K562 (cell line): ENCODE results near the gene DDX43.

Experiments
- JUN ChIP-seq, 2 experiments: sonication (generic) in 1 of 2; formaldehyde crosslinking in 1 of 2; IDR thresholded peaks; 2 replicates each; pipeline versions ENCODE4 v1.6.1 to v1.8.0; 2012 to 2022; ENCODE audit warnings: borderline replicate concordance in 2 of 2, mild to moderate bottlenecking in 2 of 2, improper control_type of control experiment in 1 of 2, low read depth in 1 of 2, low read length in 1 of 2, missing genetic modification reagents in 1 of 2
- MECOM ChIP-seq: fragments of 250-450 bp; sonication (Bioruptor Pico); IDR thresholded peaks from 2 replicates; pipeline ENCODE4 v1.8.0; 2022; ENCODE audit warnings: inconsistent platforms
- NR4A1 ChIP-seq, 2 experiments: fragments of 250-450 bp in 1 of 2; fragments of 450-650 bp in 1 of 2; sonication (Bioruptor Pico) in 1 of 2; IDR thresholded peaks; 2 replicates each; pipeline versions ENCODE4 v1.4.0 to v1.6.1; 2016 to 2020; ENCODE audit warnings: mild to moderate bottlenecking in 2 of 2, missing compliant biosample characterization in 1 of 2, missing genetic modification characterization in 1 of 2, moderate library complexity in 1 of 2
- SMARCA5 ChIP-seq: fragments of 450-650 bp; IDR thresholded peaks from 2 replicates; pipeline ENCODE4 v1.6.1; 2016
- TCF7 ChIP-seq: sonication (generic); IDR thresholded peaks from 2 replicates; pipeline ENCODE4 v1.6.1; 2016; ENCODE audit warnings: antibody characterized with exemption, borderline replicate concordance
- TF ChIP-seq, protein P1 (sequence below): sonication (generic); formaldehyde crosslinking; IDR thresholded peaks from 2 replicates; pipeline ENCODE4 v1.8.1; 2023; ENCODE audit warnings: mild to moderate bottlenecking, missing genetic modification reagents, moderate library complexity

DNA sequence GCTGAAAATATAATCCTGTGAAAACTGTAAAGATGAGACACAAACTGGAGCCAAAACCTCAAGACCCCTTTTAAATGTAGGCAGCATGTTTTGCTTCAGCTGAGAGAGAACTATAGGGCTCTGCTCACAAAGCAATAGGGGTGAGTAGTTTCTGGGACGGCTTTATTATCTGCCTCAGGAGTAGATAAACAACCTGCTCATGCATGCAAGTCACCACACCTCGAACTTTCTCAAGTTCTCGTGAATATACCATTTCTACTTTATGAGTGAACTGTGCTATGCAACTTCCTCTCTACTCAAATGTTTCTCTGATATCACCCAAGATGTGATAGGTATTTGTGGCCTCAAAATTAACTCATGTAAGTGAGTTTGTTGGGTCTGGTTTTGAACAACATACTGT, 17.4 kb upstream of the DDX43 start:
- TF ChIP-seq NR4A1 (CRISPR knock-in tag; IDR thresholded peaks at IDR 0.05) (no peak), NR4A1 (tag; IDR thresholded peaks at IDR 0.05) (no peak), SMARCA5 (no peak), MECOM (CRISPR knock-in tag) (no peak), TCF7 (no peak), JUN (IDR thresholded peaks at IDR 0.05; ENCODE audit: borderline replicate concordance, low read depth, low read length) (no peak), JUN (CRISPR knock-in tag; IDR thresholded peaks at IDR 0.05; ENCODE audit: borderline replicate concordance) (no peak)
- TF ChIP-seq, protein P1, sequence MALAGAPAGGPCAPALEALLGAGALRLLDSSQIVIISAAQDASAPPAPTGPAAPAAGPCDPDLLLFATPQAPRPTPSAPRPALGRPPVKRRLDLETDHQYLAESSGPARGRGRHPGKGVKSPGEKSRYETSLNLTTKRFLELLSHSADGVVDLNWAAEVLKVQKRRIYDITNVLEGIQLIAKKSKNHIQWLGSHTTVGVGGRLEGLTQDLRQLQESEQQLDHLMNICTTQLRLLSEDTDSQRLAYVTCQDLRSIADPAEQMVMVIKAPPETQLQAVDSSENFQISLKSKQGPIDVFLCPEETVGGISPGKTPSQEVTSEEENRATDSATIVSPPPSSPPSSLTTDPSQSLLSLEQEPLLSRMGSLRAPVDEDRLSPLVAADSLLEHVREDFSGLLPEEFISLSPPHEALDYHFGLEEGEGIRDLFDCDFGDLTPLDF = no peak
